ENCODE results near the gene PCBP2.
"Not testable (repeated sequence)": the region's sequence is repeated elsewhere in the genome, so short reads cannot be mapped to it uniquely, and the experiment has no call there.

The PCBP2 gene

GRCh38 chr12:53474077-53474476 lies 22.2 kb downstream of the PCBP2 start:
- no peak for DNase-seq

GRCh38 chr12:53474819-53475218 lies 22.9 kb downstream of the PCBP2 start:
- no peak for DNase-seq

GRCh38 chr12:53476769-53477209 lies 24.9 kb downstream of the PCBP2 start:
- no peak for DNase-seq

- DNase-seq: no peak
Measured at GRCh38 chr12:53478865-53479264, 27.0 kb downstream of the PCBP2 start.

- no peak for DNase-seq
Measured at GRCh38 chr12:53479331-53479730, 27.4 kb downstream of the PCBP2 start.

- DNase-seq: no peak
Measured at GRCh38 chr12:53480491-53481442, 28.9 kb downstream of the PCBP2 start.

GRCh38 chr12:53481458-53481857 lies 29.6 kb downstream of the PCBP2 start:
- not testable (repeated sequence) for DNase-seq

- DNase-seq: no peak
Measured at GRCh38 chr12:53481939-53482586, 30.2 kb downstream of the PCBP2 start.

GRCh38 chr12:53482626-53483168 lies 30.8 kb downstream of the PCBP2 start:
- no peak for DNase-seq

GRCh38 chr12:53483225-53483978 lies 31.5 kb downstream of the PCBP2 start:
- no peak for DNase-seq

- no peak for DNase-seq
Measured at GRCh38 chr12:53483979-53484377, 32.1 kb downstream of the PCBP2 start.

GRCh38 chr12:53484686-53485575 lies 33.0 kb downstream of the PCBP2 start:
- no peak for DNase-seq

- DNase-seq: no peak
Measured at GRCh38 chr12:53485955-53486735, 34.2 kb downstream of the PCBP2 start.

GRCh38 chr12:53486736-53487487 lies 35.0 kb downstream of the PCBP2 start:
- no peak for DNase-seq

GRCh38 chr12:53489242-53489864 lies 37.5 kb downstream of the PCBP2 start:
- no peak for DNase-seq

GRCh38 chr12:53492188-53492587 lies 40.3 kb downstream of the PCBP2 start:
- no peak for DNase-seq

- DNase-seq: peak; percentile 73 to 77
Measured at GRCh38 chr12:53492830-53493609, 41.1 kb downstream of the PCBP2 start.

- no peak for DNase-seq
Measured at GRCh38 chr12:53493610-53494391, 41.9 kb downstream of the PCBP2 start.

All from activated CD4-positive, alpha-beta T cell treated with anti-CD3 and anti-CD28 coated beads, Interleukin-2, amount 50 U/mL, for 4 hours (primary cell).